Measurements from ENCODE around the gene HBS1L. TPM values are rescaled to one million over a fixed set of nuclear protein-coding genes. Genes with fewer than 3 reads are reported as not detected.

The HBS1L gene
- total RNA-seq, 2 experiments from 2014 or later = 82.9 to 93.1 TPM

DNA sequence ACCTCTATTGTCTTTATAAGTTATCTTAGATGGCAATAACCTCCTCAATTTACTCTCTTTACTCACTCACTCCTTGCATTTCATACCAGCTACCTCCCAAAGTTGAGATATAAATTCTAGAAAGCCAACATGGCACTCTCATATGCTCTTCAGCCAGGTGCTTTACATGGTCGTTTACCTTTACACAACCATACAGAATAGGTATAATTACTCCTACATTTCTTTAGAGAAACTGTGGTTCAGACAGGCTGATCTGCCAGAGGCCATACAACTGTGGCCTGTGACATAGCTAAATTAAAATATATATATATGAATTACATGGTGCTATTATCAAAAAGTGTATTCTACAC is 45.7 kb downstream of the HBS1L start:
- no peak overlapping the region for H2AFZ ChIP-seq (ENCODE audit: low read length)
- H3K79me2 ChIP-seq (ENCODE audit: insufficient read depth, low read depth, low read length) = no peaks in the 10 kb centered on the region
- no peaks in the 10 kb centered on the region for H3K9me3 ChIP-seq (ENCODE audit: low read length)
- H3K9me2 ChIP-seq (ENCODE audit: insufficient read depth, low read length) = no peaks in the 10 kb centered on the region
- POLR2A ChIA-PET = interaction anchor here (0.6 to 1.7 kb wide), 3 partner anchors 12 to 175 kb away, joined by 4 to 6 read pairs (median 5); no protein-coding TSS in a partner anchor
- no peak overlapping the region for H3K4me2 ChIP-seq (ENCODE audit: low read length)
- BruUV-seq (replicated peaks) = no TSS peak
- no peaks in the 10 kb centered on the region for H4K20me1 ChIP-seq (ENCODE audit: insufficient read depth, low read length)
- no peak overlapping the region for H3K27ac ChIP-seq (ENCODE audit: low read depth, low read length, poor library complexity, severe bottlenecking)
- DNase-seq (ENCODE audit: low spot score) = no peak
- CTCF ChIA-PET (ENCODE audit: unreplicated experiment) = no interaction called here
- H3K4me3 ChIP-seq (ENCODE audit: low read depth, low read length, poor library complexity, severe bottlenecking) = no peak overlapping the region
- peaks cover 2% of the 10 kb centered on the region for H3K4me1 ChIP-seq (ENCODE audit: insufficient read depth, low read length, poor library complexity, severe bottlenecking)
- intact Hi-C loops (cut with micrococcal nuclease; ENCODE audit: unreplicated experiment) = no loop called here
- peaks cover 11% of the 10 kb centered on the region for H3K36me3 ChIP-seq (ENCODE audit: insufficient read depth, low read length)
- no peak for TF ChIP-seq EZH2phosphoT487 (IDR thresholded peaks at IDR 0.05; ENCODE audit: borderline replicate concordance, low read depth, low read length)
- TF ChIP-seq, protein P1, sequence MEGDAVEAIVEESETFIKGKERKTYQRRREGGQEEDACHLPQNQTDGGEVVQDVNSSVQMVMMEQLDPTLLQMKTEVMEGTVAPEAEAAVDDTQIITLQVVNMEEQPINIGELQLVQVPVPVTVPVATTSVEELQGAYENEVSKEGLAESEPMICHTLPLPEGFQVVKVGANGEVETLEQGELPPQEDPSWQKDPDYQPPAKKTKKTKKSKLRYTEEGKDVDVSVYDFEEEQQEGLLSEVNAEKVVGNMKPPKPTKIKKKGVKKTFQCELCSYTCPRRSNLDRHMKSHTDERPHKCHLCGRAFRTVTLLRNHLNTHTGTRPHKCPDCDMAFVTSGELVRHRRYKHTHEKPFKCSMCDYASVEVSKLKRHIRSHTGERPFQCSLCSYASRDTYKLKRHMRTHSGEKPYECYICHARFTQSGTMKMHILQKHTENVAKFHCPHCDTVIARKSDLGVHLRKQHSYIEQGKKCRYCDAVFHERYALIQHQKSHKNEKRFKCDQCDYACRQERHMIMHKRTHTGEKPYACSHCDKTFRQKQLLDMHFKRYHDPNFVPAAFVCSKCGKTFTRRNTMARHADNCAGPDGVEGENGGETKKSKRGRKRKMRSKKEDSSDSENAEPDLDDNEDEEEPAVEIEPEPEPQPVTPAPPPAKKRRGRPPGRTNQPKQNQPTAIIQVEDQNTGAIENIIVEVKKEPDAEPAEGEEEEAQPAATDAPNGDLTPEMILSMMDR (conservative IDR thresholded peaks at IDR 0.05; ENCODE audit: low read length) = no peak

DNA sequence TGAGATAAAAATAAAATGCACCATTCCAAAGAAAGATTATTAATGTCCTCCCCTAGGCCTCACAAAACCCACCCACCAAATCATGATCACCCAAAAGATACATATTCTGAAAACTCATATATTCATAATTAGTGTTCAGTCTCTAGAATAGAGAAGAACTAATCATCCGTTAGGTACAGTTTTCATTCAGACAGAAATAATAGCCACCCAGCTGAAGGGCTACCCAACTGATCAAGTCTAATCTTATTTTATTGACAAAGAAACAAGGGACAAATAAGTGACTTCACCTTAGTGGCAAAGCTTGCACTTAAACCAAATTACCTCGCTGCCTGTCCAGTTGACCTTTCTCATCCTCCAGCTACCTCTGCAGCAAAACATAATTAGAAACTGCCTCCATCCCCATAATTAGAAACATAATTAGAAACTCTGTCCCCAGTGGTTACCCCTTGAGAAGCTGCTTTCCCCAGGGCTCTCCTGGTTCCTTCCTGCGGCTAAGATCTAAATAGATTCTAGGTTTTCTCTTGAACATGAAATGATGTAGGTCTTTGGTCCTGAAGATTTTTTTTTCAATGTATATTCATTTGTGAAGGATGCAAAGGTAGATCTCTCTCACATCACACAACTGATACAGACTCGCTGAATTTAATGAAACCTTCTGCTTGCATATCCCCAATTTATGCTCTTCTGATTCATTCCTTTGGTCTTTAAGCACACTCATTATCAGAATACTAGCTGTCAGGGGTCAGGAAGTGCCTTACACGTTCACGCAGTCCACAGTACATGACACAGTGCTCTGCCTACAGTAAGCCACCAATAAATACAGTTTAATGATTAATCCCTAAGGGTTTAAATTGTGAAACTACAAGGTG is 46.3 kb downstream of the HBS1L start:
- intact Hi-C loops (cut with micrococcal nuclease; ENCODE audit: unreplicated experiment) = no loop called here
- H3K4me2 ChIP-seq (ENCODE audit: low read length) = no peak overlapping the region
- H4K20me1 ChIP-seq (ENCODE audit: insufficient read depth, low read length) = no peaks in the 10 kb centered on the region
- no peaks in the 10 kb centered on the region for H3K9me2 ChIP-seq (ENCODE audit: insufficient read depth, low read length)
- CTCF ChIA-PET (ENCODE audit: unreplicated experiment) = no interaction called here
- POLR2A ChIA-PET = interaction anchor here (0.6 to 1.7 kb wide), 3 partner anchors 13 to 175 kb away, joined by 4 to 6 read pairs (median 5); no protein-coding TSS in a partner anchor
- DNase-seq (ENCODE audit: low spot score) = no peak
- no peaks in the 10 kb centered on the region for H3K9me3 ChIP-seq (ENCODE audit: low read length)
- H2AFZ ChIP-seq (ENCODE audit: low read length) = no peak overlapping the region
- H3K4me3 ChIP-seq (ENCODE audit: low read depth, low read length, poor library complexity, severe bottlenecking) = no peak overlapping the region
- no peak overlapping the region for H3K27ac ChIP-seq (ENCODE audit: low read depth, low read length, poor library complexity, severe bottlenecking)
- BruUV-seq (replicated peaks) = no TSS peak
- TF ChIP-seq EZH2phosphoT487 (IDR thresholded peaks at IDR 0.05; ENCODE audit: borderline replicate concordance, low read depth, low read length) = no peak
- TF ChIP-seq, protein P1 (conservative IDR thresholded peaks at IDR 0.05; ENCODE audit: low read length) = no peak
- H3K4me1 ChIP-seq (ENCODE audit: insufficient read depth, low read length, poor library complexity, severe bottlenecking) = peaks cover 1% of the 10 kb centered on the region
- H3K79me2 ChIP-seq (ENCODE audit: insufficient read depth, low read depth, low read length) = no peaks in the 10 kb centered on the region
- H3K36me3 ChIP-seq (ENCODE audit: insufficient read depth, low read length) = peaks cover 11% of the 10 kb centered on the region

DNA sequence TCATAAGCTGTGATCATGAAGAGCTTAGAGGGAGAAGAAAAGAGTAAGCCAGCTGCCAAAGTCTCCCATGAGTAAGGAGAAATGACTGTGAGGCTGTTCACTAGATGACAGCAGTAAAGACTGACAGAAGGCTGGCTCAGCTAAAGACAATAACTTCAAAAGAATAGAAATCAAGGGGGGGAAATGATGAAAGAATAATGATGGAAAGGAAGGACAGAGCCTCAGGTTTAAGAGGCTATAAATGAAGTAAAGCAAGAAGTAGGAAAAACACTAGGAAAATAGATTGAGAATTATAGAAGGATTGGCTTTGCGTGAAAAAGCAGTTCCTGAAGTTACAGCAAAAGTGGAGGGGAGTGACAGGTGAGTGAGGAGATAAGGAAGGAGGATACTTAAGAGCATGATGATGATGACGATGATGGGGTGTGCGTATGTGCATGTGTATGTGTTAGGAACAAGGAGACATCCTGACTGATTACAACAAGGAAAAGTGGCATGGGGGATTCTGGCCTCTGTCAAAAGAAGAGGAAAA is 48.2 kb downstream of the HBS1L start:
- H3K79me2 ChIP-seq (ENCODE audit: insufficient read depth, low read depth, low read length) = no peaks in the 10 kb centered on the region
- H4K20me1 ChIP-seq (ENCODE audit: insufficient read depth, low read length) = no peaks in the 10 kb centered on the region
- DNase-seq (ENCODE audit: low spot score) = no peak
- CTCF ChIA-PET (ENCODE audit: unreplicated experiment) = no interaction called here
- H3K4me1 ChIP-seq (ENCODE audit: insufficient read depth, low read length, poor library complexity, severe bottlenecking) = peaks cover 6% of the 10 kb centered on the region
- intact Hi-C loops (cut with micrococcal nuclease; ENCODE audit: unreplicated experiment) = no loop called here
- peaks cover 15% of the 10 kb centered on the region for H3K36me3 ChIP-seq (ENCODE audit: insufficient read depth, low read length)
- no peak overlapping the region for H2AFZ ChIP-seq (ENCODE audit: low read length)
- POLR2A ChIA-PET = interaction anchor here (1.0 kb wide), 1 partner anchor 11 kb away, joined by 4 read pairs; no protein-coding TSS in a partner anchor
- TF ChIP-seq, protein P1 (conservative IDR thresholded peaks at IDR 0.05; ENCODE audit: low read length) = no peak
- TF ChIP-seq EZH2phosphoT487 (IDR thresholded peaks at IDR 0.05; ENCODE audit: borderline replicate concordance, low read depth, low read length) = no peak
- H3K4me2 ChIP-seq (ENCODE audit: low read length) = no peak overlapping the region
- H3K9me2 ChIP-seq (ENCODE audit: insufficient read depth, low read length) = no peaks in the 10 kb centered on the region
- no peak overlapping the region for H3K27ac ChIP-seq (ENCODE audit: low read depth, low read length, poor library complexity, severe bottlenecking)
- H3K9me3 ChIP-seq (ENCODE audit: low read length) = no peaks in the 10 kb centered on the region
- BruUV-seq (replicated peaks) = no TSS peak
- no peak overlapping the region for H3K4me3 ChIP-seq (ENCODE audit: low read depth, low read length, poor library complexity, severe bottlenecking)
